Heart left ventricle (tissue), 13 donors: Measurements from ENCODE around the gene SLC17A7.

Experiments used
- CTCF ChIP-seq, 12 donors: fragments of 200-600 bp; sonication (generic) in 4 of 12; IDR thresholded peaks; one replicate each; pipeline versions ENCODE4 v1.5.0 to v1.8.0; 2018 to 2022; ENCODE audit warnings: antibody characterized with exemption in 12 of 12, mild to moderate bottlenecking in 5 of 12
- POLR2A ChIP-seq, 2 donors: fragments of 450-650 bp; IDR thresholded peaks; one replicate each; pipeline ENCODE4 v1.6.1; 2017; ENCODE audit warnings: antibody characterized with exemption in 2 of 2, mild to moderate bottlenecking in 2 of 2, moderate library complexity in 2 of 2
- donor health status: ischemic (EF 13 %, LVEDD 7.1; RV severe dilation, severe dysfunction).
- donor health status: DM: no; HTN: yes; CAD: no.
- donor health status: DM: no; HTN: no; CAD: no.
- donor health status: ischemic (EF 25% LVEDD 6.9; RV normal size, moderate dysfunction).
- donor health status: ischemic (EF 25% LVEDD 5.7; RV mildly dilated, moderate dysfunction).
- donor health status: ischemic (EF 35%, LVEDD 5.7; RV mildly dilated, moderate dysfunction).
- donor health status: nonischemic (EF 11% LVEDD 7.7; RV severe dilation, severe dysfunction).
- donor health status: DM: yes; HTN: yes; CAD: no.
- donor health status: PGD.
- donor health status: ischemic (EF 29% LVEDD 5.4; RV normal size, mild dysfunction).
- donor health status: nonischemic (EF 23%, LVEDD 6.1; RV moderate dilation, normal function).

- no peak for TF ChIP-seq CTCF (IDR thresholded peaks at IDR 0.05)
- TF ChIP-seq POLR2A (IDR thresholded peaks at IDR 0.05), result no peak
Observed at GRCh38 chr19:49398931-49399330, 42.4 kb downstream of the SLC17A7 start.
